ENCODE data around the gene HOXB8. TPM values are rescaled to one million over a fixed set of nuclear protein-coding genes. Genes with fewer than 3 reads are reported as not detected.

The HOXB8 gene
- total RNA-seq, 1 experiment from 2014 or later = 0.70 TPM

DNA sequence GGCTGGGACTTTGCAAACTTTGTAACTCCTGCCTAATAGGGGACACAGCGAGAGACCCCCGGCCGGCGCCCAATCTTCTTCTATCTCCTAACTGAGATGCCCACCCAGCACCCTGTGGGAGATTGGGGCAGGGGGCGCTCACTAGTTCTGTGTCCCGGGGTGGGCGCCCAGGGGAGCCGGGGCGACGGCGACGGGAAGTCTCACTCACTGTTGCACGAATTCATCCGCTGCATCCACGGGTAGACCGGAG lies 17.6 kb downstream of the HOXB8 start:
- H3K4me1 ChIP-seq (replicated peaks; ENCODE audit: insufficient read depth) = peaks cover 9% of the 10 kb centered on the region
- ChIA-PET POLR2A (ENCODE audit: unreplicated experiment) (no interaction called here), CTCF (no interaction called here)
- DNase-seq = no peak
- H2AFZ ChIP-seq = no peak overlapping the region
- H3K4me2 ChIP-seq = no peak overlapping the region
- H3F3A ChIP-seq (ENCODE audit: insufficient read depth, low read depth) = no peaks in the 10 kb centered on the region
- H3K27ac ChIP-seq = no peak overlapping the region
- H3K79me2 ChIP-seq (ENCODE audit: low read depth) = peaks cover 58% of the 10 kb centered on the region
- BruUV-seq (replicated peaks) = no TSS peak
- H4K20me1 ChIP-seq (ENCODE audit: insufficient read depth) = peaks cover 40% of the 10 kb centered on the region
- no peaks in the 10 kb centered on the region for H3K9me2 ChIP-seq (ENCODE audit: insufficient read depth)
- H3K27me3 ChIP-seq (ENCODE audit: insufficient read depth, low read depth) = no peaks in the 10 kb centered on the region
- H3K9me3 ChIP-seq (ENCODE audit: insufficient read depth, low read depth) = no peaks in the 10 kb centered on the region
- peaks cover 7% of the 10 kb centered on the region; the same call in 1 of the 2 replicates for H3K36me3 ChIP-seq (ENCODE audit: low read depth)
- TF ChIP-seq, protein P1, sequence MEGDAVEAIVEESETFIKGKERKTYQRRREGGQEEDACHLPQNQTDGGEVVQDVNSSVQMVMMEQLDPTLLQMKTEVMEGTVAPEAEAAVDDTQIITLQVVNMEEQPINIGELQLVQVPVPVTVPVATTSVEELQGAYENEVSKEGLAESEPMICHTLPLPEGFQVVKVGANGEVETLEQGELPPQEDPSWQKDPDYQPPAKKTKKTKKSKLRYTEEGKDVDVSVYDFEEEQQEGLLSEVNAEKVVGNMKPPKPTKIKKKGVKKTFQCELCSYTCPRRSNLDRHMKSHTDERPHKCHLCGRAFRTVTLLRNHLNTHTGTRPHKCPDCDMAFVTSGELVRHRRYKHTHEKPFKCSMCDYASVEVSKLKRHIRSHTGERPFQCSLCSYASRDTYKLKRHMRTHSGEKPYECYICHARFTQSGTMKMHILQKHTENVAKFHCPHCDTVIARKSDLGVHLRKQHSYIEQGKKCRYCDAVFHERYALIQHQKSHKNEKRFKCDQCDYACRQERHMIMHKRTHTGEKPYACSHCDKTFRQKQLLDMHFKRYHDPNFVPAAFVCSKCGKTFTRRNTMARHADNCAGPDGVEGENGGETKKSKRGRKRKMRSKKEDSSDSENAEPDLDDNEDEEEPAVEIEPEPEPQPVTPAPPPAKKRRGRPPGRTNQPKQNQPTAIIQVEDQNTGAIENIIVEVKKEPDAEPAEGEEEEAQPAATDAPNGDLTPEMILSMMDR (conservative IDR thresholded peaks at IDR 0.05) = no peak
- TF ChIP-seq EZH2 (IDR thresholded peaks at IDR 0.05; ENCODE audit: low read depth) = no peak
- H3K4me3 ChIP-seq = no peak overlapping the region
- intact Hi-C loops (cut with micrococcal nuclease; ENCODE audit: unreplicated experiment) = no loop called here

DNA sequence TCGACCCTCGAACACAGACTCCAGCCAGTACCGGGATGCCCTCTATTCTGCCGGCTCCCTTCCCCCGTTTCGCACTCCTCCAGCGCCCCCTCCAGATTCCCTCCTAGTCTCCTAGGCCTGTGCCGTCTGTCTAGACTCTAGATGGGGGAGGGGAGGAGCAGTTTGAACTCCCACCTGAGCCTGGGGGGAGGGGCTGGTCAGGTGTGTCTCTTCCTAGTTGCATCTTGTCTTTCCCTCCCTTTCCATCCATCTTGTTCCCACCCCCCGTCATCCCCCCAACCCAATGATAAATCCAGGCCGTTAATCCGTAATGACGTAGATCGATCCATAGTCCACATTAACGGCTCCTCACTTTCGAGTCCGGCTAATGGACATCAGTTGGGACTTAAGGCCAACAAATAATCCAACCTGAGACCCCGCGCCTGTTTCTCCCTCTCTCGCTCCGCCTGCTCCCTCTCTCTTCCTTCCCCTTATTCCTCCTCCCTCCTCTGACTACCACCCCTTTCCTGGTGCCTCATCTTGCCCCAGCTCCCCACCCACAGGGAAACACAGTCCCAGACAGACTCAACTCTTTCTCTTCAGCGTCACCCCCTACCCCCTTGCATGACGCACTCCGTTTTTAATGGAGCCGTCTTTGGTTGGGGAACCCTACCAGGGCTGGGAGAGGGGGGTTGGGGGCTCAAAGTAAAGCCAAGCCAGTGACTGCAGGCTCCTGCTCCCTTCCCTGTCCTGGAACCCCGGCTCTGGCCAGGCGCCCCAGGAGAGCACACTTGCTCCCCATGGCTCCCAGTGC lies 18.2 kb downstream of the HOXB8 start:
- Histone ChIP-seq H3K79me2 (ENCODE audit: low read depth) (peaks cover 53% of the 10 kb centered on the region), H3K4me3 (no peak overlapping the region), H3K36me3 (ENCODE audit: low read depth) (peaks cover 7% of the 10 kb centered on the region), H4K20me1 (ENCODE audit: insufficient read depth) (peaks cover 35% of the 10 kb centered on the region), H3K9me2 (ENCODE audit: insufficient read depth) (no peaks in the 10 kb centered on the region), H3K4me1 (replicated peaks; ENCODE audit: insufficient read depth) (peaks cover 4% of the 10 kb centered on the region), H3K27ac (no peak overlapping the region), H3K9me3 (ENCODE audit: insufficient read depth, low read depth) (no peaks in the 10 kb centered on the region), H2AFZ (no peak overlapping the region), H3K4me2 (no peak overlapping the region), H3F3A (ENCODE audit: insufficient read depth, low read depth) (no peaks in the 10 kb centered on the region), H3K27me3 (ENCODE audit: insufficient read depth, low read depth) (no peaks in the 10 kb centered on the region)
- TF ChIP-seq EZH2 (IDR thresholded peaks at IDR 0.05; ENCODE audit: low read depth) = no peak
- TF ChIP-seq, protein P1 (conservative IDR thresholded peaks at IDR 0.05) = no peak
- intact Hi-C loops (cut with micrococcal nuclease; ENCODE audit: unreplicated experiment) = no loop called here
- ChIA-PET CTCF (no interaction called here), POLR2A (ENCODE audit: unreplicated experiment) (no interaction called here)
- DNase-seq = no peak
- BruUV-seq (replicated peaks) = no TSS peak

DNA sequence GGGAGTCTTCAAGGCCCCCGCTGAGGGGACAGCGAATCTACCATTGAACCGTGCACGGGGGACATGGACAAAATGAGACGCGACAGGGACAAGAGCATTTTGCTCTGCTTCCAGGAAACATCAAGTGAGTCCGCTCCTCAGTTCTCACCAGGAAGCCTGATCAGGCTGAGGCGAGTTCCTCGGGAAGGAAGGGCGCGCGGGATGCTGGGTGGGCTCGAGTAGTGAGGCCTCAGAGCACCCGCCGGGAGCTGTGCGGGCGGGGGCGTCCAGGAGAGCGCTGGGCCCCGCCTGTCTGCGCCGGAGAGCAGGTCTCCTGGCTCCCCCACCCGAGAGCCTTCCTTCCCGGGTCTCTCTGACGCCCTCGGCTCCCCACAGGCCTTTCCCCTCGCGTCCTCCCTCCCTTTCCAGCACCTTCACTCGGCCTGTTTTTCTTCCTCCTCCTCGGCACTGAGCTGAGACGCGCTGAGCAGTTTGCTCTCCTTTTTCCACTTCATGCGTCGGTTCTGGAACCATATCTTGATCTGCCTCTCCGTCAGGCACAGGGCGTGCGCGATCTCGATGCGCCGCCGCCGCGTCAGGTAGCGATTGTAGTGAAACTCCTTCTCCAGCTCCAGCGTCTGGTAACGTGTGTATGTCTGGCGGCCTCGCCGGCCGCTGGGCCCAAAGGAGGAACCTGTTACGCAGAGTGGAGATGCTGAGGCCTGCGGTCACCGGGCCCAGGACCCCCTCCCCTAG lies 18.9 kb downstream of the HOXB8 start:
- ChIA-PET CTCF (no interaction called here), POLR2A (ENCODE audit: unreplicated experiment) (no interaction called here)
- Histone ChIP-seq H3K4me3 (no peak overlapping the region), H3K79me2 (ENCODE audit: low read depth) (peaks cover 46% of the 10 kb centered on the region), H3K4me1 (replicated peaks; ENCODE audit: insufficient read depth) (no peaks in the 10 kb centered on the region), H3F3A (ENCODE audit: insufficient read depth, low read depth) (0 out of 2 replicates have a peak, but pooled peaks cover 5% of the 10 kb centered on the region), H3K36me3 (ENCODE audit: low read depth) (peaks cover 7% of the 10 kb centered on the region), H3K4me2 (no peak overlapping the region), H3K27ac (no peak overlapping the region), H3K9me3 (ENCODE audit: insufficient read depth, low read depth) (no peaks in the 10 kb centered on the region), H3K9me2 (ENCODE audit: insufficient read depth) (no peaks in the 10 kb centered on the region), H3K27me3 (ENCODE audit: insufficient read depth, low read depth) (no peaks in the 10 kb centered on the region), H4K20me1 (ENCODE audit: insufficient read depth) (peaks cover 27% of the 10 kb centered on the region), H2AFZ (no peak overlapping the region)
- TF ChIP-seq EZH2 (IDR thresholded peaks at IDR 0.05; ENCODE audit: low read depth) = no peak
- TF ChIP-seq, protein P1 (conservative IDR thresholded peaks at IDR 0.05) = no peak
- intact Hi-C loops (cut with micrococcal nuclease; ENCODE audit: unreplicated experiment) = no loop called here
- BruUV-seq (replicated peaks) = no TSS peak
- DNase-seq = no peak
